HL-60/S4 treated with phorbol 12-myristate 13-acetate at 8.2 ng/mL for 4 days and 3 days (cell line): ENCODE measurements around the gene C20orf96.

Experiments
- in situ Hi-C: fragments of 300-500 bp; cut with MboI; formaldehyde crosslinking; loops from 2 replicates; pipeline ENCODE4 v1.15.0; 2022; ENCODE audit warnings: low sequenced_read_pairs

C20orf96 gene

GRCh38 chr20:312866-313265, 22.3 kb upstream of the C20orf96 start:
- in situ Hi-C loops, result no loop called here

GRCh38 chr20:312067-312466, 21.5 kb upstream of the C20orf96 start:
- in situ Hi-C loops, result no loop called here

- in situ Hi-C loops, result no loop called here
Observed at GRCh38 chr20:311609-312008, 21.1 kb upstream of the C20orf96 start.

GRCh38 chr20:310645-311044, 20.1 kb upstream of the C20orf96 start:
- in situ Hi-C loops, result no loop called here

GRCh38 chr20:309841-310644, 19.5 kb upstream of the C20orf96 start:
- in situ Hi-C loops, result no loop called here

- in situ Hi-C loops, result no loop called here
Observed at GRCh38 chr20:309306-309840, 18.8 kb upstream of the C20orf96 start.

- in situ Hi-C loops, result no loop called here
Observed at GRCh38 chr20:308427-309038, 18.0 kb upstream of the C20orf96 start.

GRCh38 chr20:305745-306144, 15.2 kb upstream of the C20orf96 start:
- in situ Hi-C loops, result no loop called here

GRCh38 chr20:301886-302848, 11.6 kb upstream of the C20orf96 start:
- in situ Hi-C loops, result no loop called here

GRCh38 chr20:300345-300990, 9.9 kb upstream of the C20orf96 start:
- in situ Hi-C loops, result no loop called here

- in situ Hi-C loops, result no loop called here
Observed at GRCh38 chr20:298776-299391, 8.3 kb upstream of the C20orf96 start.

GRCh38 chr20:297925-298775, 7.6 kb upstream of the C20orf96 start:
- in situ Hi-C loops, result no loop called here

GRCh38 chr20:297098-297924, 6.8 kb upstream of the C20orf96 start, which contains the start of gene ZCCHC3:
ZCCHC3 (plus strand) TSS chr20:297570; CDS start chr20:297587, 17 bp downstream.
- in situ Hi-C loops, result no loop called here

- in situ Hi-C loops, result no loop called here
Observed at GRCh38 chr20:295804-296203, 5.3 kb upstream of the C20orf96 start.

GRCh38 chr20:294602-295001, 4.1 kb upstream of the C20orf96 start:
- in situ Hi-C loops, result no loop called here

- in situ Hi-C loops, result no loop called here
Observed at GRCh38 chr20:289693-290083, 862 bp downstream of the C20orf96 start.

GRCh38 chr20:288956-289692, 1.4 kb downstream of the C20orf96 start:
- in situ Hi-C loops, result no loop called here

- in situ Hi-C loops, result no loop called here
Observed at GRCh38 chr20:286508-286907, 4.0 kb downstream of the C20orf96 start.
